Heart left ventricle (tissue), 16 donors: ENCODE measurements around the gene INSIG1. TPM values are rescaled to one million over a fixed set of nuclear protein-coding genes. Genes with fewer than 3 reads are reported as not detected.

Experiments used
- ATAC-seq, 4 donors: fragments of 200-7000 bp; cut with Tn5 transposase; one replicate each; pipeline ENCODE4 v1.9.1; 2020 to 2022; ENCODE audit warnings: moderate library complexity in 4 of 4, mild to moderate bottlenecking in 3 of 4, moderate number of reproducible peaks in 1 of 4
- DNase-seq, 5 donors: peaks; one replicate each; pipeline ENCODE4 v3.0.0-alpha.2; 2020
- H3K27ac ChIP-seq, 12 donors: fragments of 200-600 bp; sonication (generic) in 4 of 12; one replicate each; pipeline versions ENCODE4 v1.5.0 to v1.8.0; 2016 to 2022; ENCODE audit warnings: mild to moderate bottlenecking in 2 of 12
- H3K27me3 ChIP-seq, 9 donors: fragments of 200-600 bp; sonication (generic) in 2 of 9; one replicate each; pipeline versions ENCODE4 v1.5.1 to v1.8.0; 2016 to 2022; ENCODE audit warnings: mild to moderate bottlenecking in 3 of 9
- H3K36me3 ChIP-seq, 9 donors: fragments of 200-600 bp; sonication (generic) in 2 of 9; one replicate each; pipeline versions ENCODE4 v1.5.0 to v1.8.0; 2018 to 2022; ENCODE audit warnings: mild to moderate bottlenecking in 2 of 9
- H3K4me1 ChIP-seq, 12 donors: fragments of 200-600 bp; sonication (generic) in 4 of 12; one replicate each; pipeline versions ENCODE4 v1.5.0 to v1.8.0; 2016 to 2022; ENCODE audit warnings: mild to moderate bottlenecking in 3 of 12
- H3K4me3 ChIP-seq, 12 donors: fragments of 200-600 bp; sonication (generic) in 4 of 12; one replicate each; pipeline versions ENCODE4 v1.5.0 to v1.8.0; 2017 to 2022; ENCODE audit warnings: mild to moderate bottlenecking in 9 of 12, moderate library complexity in 4 of 12
- H3K9me3 ChIP-seq, 12 donors: fragments of 200-600 bp; sonication (generic) in 4 of 12; one replicate each; pipeline versions ENCODE4 v1.5.0 to v1.8.0; 2016 to 2022; ENCODE audit warnings: mild to moderate bottlenecking in 1 of 12
- CTCF ChIP-seq, 12 donors: fragments of 200-600 bp; sonication (generic) in 4 of 12; IDR thresholded peaks; one replicate each; pipeline versions ENCODE4 v1.5.0 to v1.8.0; 2018 to 2022; ENCODE audit warnings: antibody characterized with exemption in 12 of 12, mild to moderate bottlenecking in 5 of 12
- POLR2A ChIP-seq, 2 donors: fragments of 450-650 bp; IDR thresholded peaks; one replicate each; pipeline ENCODE4 v1.6.1; 2017; ENCODE audit warnings: antibody characterized with exemption in 2 of 2, mild to moderate bottlenecking in 2 of 2, moderate library complexity in 2 of 2
- WGBS, 4 donors: extraction: QIAGEN DNeasy Blood & Tissue Kit in 2 of 4; methylation state at CpG; one replicate each; pipeline versions ENCODE4 v1.1.5 to v1.1.7; 2013 to 2018; 5-methylcytosine and 5-hydroxymethylcytosine counted together
- intact Hi-C, 10 donors: fragments of 100-400 bp; cut with DNase I; formaldehyde crosslinking; loops; one replicate each; pipeline versions ENCODE4 v1.11.1 to v1.14.2; 2022
- polyA plus RNA-seq, 2 donors: library from polyadenylated mRNA; stranded (reverse); fragments of 200-250 nt; gene quantifications; one replicate each; pipeline ENCODE4 v1.2.3, GENCODE V29; 2013
- total RNA-seq, 9 donors: library from RNA; depleted of rRNA in 2 of 9; stranded (reverse); fragments of >200 nt in 2 of 9; fragmentation: NEBNext Ultra II Directional in 3 of 9; extraction: Animal tissue kit (Norgen Biotek cat#: 25700) in 3 of 9; gene quantifications; one replicate each; pipeline versions ENCODE4 v1.1.0 to v1.2.4, GENCODE V29; 2016 to 2023
- donor health status: ischemic (EF 13 %, LVEDD 7.1; RV severe dilation, severe dysfunction).
- donor health status: healthy with polysubstance abuse.
- donor health status: DM: no; HTN: yes; CAD: no.
- donor health status: DM: no; HTN: no; CAD: no.
- donor health status: ischemic (EF 25% LVEDD 6.9; RV normal size, moderate dysfunction).
- donor health status: ischemic (EF 25% LVEDD 5.7; RV mildly dilated, moderate dysfunction).
- donor health status: healthy.
- donor health status: DM: yes; HTN: yes; CAD: no.
- donor health status: ischemic (EF 35%, LVEDD 5.7; RV mildly dilated, moderate dysfunction).
- donor health status: nonischemic (EF 11% LVEDD 7.7; RV severe dilation, severe dysfunction).
- donor health status: DM: yes; HTN: yes; CAD: no.
- donor health status: PGD.
- donor health status: ischemic (EF 29% LVEDD 5.4; RV normal size, mild dysfunction).
- donor health status: nonischemic (EF 23%, LVEDD 6.1; RV moderate dilation, normal function).

The INSIG1 gene
- total and polyA plus RNA-seq, 11 donors, result 5.2 to 24.5 (median 13.3) TPM

GRCh38 chr7:155305231-155305904 is 7.7 kb downstream of the INSIG1 start:
- Histone ChIP-seq H3K9me3 (no peaks in the 10 kb centered on the region), H3K36me3 (peaks cover 0 to 92% (median 70%) of the 10 kb centered on the region in 9 donors), H3K4me1 (peaks cover 0 to 12% (median 5%) of the 10 kb centered on the region in 12 donors), H3K27ac (no peak overlapping the region), H3K27me3 (no peaks in the 10 kb centered on the region), H3K4me3 (no peak overlapping the region)
- ATAC-seq, result no peak
- WGBS, 4 donors, result 86 to 92% (median 89%) methylated on average over 9 of the region's 9 CpGs
- no peak for DNase-seq
- intact Hi-C loops, result no loop called here
- no peak for TF ChIP-seq POLR2A (IDR thresholded peaks at IDR 0.05)
- no peak for TF ChIP-seq CTCF (IDR thresholded peaks at IDR 0.05)

- ATAC-seq, result no peak
- H3K4me3 ChIP-seq, result no peak overlapping the region
- no peak overlapping the region for H3K27ac ChIP-seq
- intact Hi-C loops, result no loop called here
- H3K27me3 ChIP-seq, result no peaks in the 10 kb centered on the region
- TF ChIP-seq POLR2A (IDR thresholded peaks at IDR 0.05) (no peak), CTCF (IDR thresholded peaks at IDR 0.05) (no peak)
- WGBS, 4 donors, result 74 to 87% (median 78%) methylated on average over 15 of the region's 15 CpGs
- H3K4me1 ChIP-seq, result peaks cover 0 to 5% (median 0%) of the 10 kb centered on the region in 12 donors
- H3K9me3 ChIP-seq, result no peaks in the 10 kb centered on the region
- H3K36me3 ChIP-seq, result peaks cover 0 to 90% (median 74%) of the 10 kb centered on the region in 9 donors
- no peak for DNase-seq
These were observed 9.2 kb downstream of the INSIG1 start for GRCh38 chr7:155306673-155307470.

- DNase-seq, result no peak
- Histone ChIP-seq H3K4me1 (peaks cover 0 to 3% (median 0%) of the 10 kb centered on the region in 12 donors), H3K27me3 (no peaks in the 10 kb centered on the region), H3K4me3 (no peak overlapping the region), H3K36me3 (peaks cover 0 to 74% (median 59%) of the 10 kb centered on the region in 9 donors), H3K27ac (no peak overlapping the region), H3K9me3 (no peaks in the 10 kb centered on the region)
- 91 to 97% (median 96%) methylated on average over 19 of the region's 19 CpGs for WGBS, 4 donors
- intact Hi-C loops, result no loop called here
- TF ChIP-seq POLR2A (IDR thresholded peaks at IDR 0.05), result no peak
- no peak for ATAC-seq
These were observed 10.8 kb downstream of the INSIG1 start for GRCh38 chr7:155308330-155309020.

- H3K4me3 ChIP-seq, result no peak overlapping the region
- ATAC-seq, result no peak
- no peak overlapping the region for H3K27ac ChIP-seq
- TF ChIP-seq CTCF (IDR thresholded peaks at IDR 0.05) (no peak), POLR2A (IDR thresholded peaks at IDR 0.05) (no peak)
- H3K4me1 ChIP-seq, result peaks cover 0 to 3% (median 0%) of the 10 kb centered on the region in 12 donors
- no peaks in the 10 kb centered on the region for H3K9me3 ChIP-seq
- no peak for DNase-seq
- intact Hi-C loops, result no loop called here
- peaks cover 0 to 69% (median 54%) of the 10 kb centered on the region in 9 donors for H3K36me3 ChIP-seq
- 79 to 94% (median 80%) methylated on average over 1 of the region's 1 CpG for WGBS, 4 donors
- no peaks in the 10 kb centered on the region for H3K27me3 ChIP-seq
These were observed 11.3 kb downstream of the INSIG1 start for GRCh38 chr7:155309021-155309338.
